Measurements from ENCODE around the gene GCC2.

DNA sequence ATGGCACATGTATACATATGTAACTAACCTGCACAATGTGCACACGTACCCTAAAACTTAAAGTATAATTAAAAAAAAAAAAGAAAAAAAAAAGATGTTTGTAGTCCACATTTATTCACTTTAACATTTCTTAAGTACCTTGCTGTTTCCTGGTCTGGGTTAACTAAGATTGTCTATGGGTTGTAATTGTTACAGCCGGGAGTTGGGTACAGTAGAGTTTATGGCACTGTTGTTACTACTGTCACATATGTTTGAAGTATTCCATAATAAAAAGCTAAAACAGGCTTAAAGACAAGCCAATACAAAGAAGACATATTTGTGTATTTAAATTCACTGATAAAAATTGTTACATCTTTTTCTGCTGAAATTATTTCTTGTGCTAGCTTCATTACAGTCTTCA, 36.2 kb downstream of the GCC2 start:
- TF ChIP-seq, protein P1, sequence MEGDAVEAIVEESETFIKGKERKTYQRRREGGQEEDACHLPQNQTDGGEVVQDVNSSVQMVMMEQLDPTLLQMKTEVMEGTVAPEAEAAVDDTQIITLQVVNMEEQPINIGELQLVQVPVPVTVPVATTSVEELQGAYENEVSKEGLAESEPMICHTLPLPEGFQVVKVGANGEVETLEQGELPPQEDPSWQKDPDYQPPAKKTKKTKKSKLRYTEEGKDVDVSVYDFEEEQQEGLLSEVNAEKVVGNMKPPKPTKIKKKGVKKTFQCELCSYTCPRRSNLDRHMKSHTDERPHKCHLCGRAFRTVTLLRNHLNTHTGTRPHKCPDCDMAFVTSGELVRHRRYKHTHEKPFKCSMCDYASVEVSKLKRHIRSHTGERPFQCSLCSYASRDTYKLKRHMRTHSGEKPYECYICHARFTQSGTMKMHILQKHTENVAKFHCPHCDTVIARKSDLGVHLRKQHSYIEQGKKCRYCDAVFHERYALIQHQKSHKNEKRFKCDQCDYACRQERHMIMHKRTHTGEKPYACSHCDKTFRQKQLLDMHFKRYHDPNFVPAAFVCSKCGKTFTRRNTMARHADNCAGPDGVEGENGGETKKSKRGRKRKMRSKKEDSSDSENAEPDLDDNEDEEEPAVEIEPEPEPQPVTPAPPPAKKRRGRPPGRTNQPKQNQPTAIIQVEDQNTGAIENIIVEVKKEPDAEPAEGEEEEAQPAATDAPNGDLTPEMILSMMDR (IDR thresholded peaks at IDR 0.05; ENCODE audit: poor library complexity, severe bottlenecking), result no peak
- no peak for TF ChIP-seq TAF1 (IDR thresholded peaks at IDR 0.05; ENCODE audit: low read depth)
- TF ChIP-seq POLR2AphosphoS5 (IDR thresholded peaks at IDR 0.05), result no peak
- TF ChIP-seq MXI1 (conservative IDR thresholded peaks at IDR 0.05; ENCODE audit: poor library complexity, severe bottlenecking), result no peak
- no peak for TF ChIP-seq EZH2 (IDR thresholded peaks at IDR 0.05; ENCODE audit: borderline replicate concordance, insufficient read depth, low read length, poor library complexity, severe bottlenecking)
- no peak for TF ChIP-seq EP300 (conservative IDR thresholded peaks at IDR 0.05; ENCODE audit: poor library complexity, severe bottlenecking)
- TF ChIP-seq RAD21 (conservative IDR thresholded peaks at IDR 0.05), result no peak

Data from neural cell (in vitro differentiated cells).